GM19043 (cell line): ENCODE measurements around the gene CNKSR2.

Experiments used
- ATAC-seq: cut with Tn5 transposase; IDR thresholded peaks from one replicate; pipeline ENCODE4 v1.9.1; 2021; ENCODE audit warnings: low read depth; ENCODE audit not compliant: unreplicated experiment

The CNKSR2 gene

GRCh38 chrX:21662761-21663160 is 288.5 kb downstream of the CNKSR2 start:
- no peak for ATAC-seq

GRCh38 chrX:21666252-21666651 is 292.0 kb downstream of the CNKSR2 start:
- no peak for ATAC-seq

GRCh38 chrX:21666679-21667078 is 292.5 kb downstream of the CNKSR2 start:
- ATAC-seq: no peak

GRCh38 chrX:21674430-21675186 is 300.4 kb downstream of the CNKSR2 start:
- ATAC-seq: no peak

DNA sequence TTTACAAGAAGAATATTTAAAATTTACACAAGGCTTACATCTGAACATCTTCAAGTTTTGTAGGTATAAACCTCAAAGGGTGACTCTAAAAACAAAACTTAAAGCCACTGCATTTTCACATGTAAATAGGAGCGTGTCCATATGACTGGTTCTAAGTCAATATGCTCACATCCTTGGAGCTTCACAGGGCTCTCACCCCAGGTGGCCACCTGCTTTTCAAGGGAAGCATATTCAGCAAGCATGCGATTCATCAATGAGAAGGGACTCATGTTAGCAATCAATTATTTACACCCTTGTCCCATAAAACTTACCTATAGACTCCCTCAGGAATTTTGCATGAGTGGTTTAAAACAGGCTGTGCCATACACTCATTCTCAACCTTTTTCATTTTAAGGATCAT is 301.7 kb downstream of the CNKSR2 start:
- no peak for ATAC-seq

- ATAC-seq: no peak
Measured at GRCh38 chrX:21678048-21678612, 303.9 kb downstream of the CNKSR2 start.

DNA sequence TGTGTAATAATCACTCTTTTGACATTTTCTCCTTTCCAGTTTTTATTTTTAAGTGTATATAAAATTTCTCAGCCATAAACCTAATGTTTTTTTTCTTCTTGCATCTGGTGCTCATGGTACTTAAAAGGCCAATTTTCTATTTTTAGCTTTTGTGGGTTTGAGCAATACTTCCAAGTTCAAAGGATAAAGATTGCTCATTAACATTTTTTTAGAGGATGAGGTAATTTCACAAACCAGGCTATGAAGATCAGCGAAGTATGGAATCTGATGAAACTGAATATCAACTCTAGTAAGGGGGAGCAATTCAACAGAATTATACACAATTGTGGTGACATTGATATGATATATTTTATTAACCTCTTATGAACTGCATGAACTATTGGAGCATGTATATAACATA is 309.7 kb downstream of the CNKSR2 start:
- ATAC-seq: no peak

DNA sequence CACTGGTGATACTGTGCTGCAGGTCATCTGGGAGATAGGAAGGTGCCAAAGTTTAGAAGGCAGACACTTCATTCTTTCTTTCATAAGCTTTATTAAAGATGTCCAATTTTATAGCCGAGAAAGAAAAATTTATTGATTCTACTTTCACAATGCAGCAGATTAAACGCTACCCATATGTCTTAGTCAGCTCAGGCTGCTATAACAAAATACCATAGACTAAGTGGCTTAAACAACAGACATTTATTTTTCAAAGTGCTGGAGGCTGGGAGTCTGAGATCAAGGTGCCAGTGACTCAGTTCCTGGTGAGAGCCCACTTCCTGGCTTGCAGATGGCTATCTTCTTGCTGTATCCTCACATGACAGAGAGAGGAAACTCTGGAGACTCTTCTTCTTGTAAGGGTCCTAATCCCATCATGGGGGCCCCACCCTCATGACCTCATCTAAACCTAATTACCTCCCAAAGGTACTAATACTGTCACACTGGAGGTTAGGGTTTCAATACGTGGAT is 317.3 kb downstream of the CNKSR2 start:
- no peak for ATAC-seq

DNA sequence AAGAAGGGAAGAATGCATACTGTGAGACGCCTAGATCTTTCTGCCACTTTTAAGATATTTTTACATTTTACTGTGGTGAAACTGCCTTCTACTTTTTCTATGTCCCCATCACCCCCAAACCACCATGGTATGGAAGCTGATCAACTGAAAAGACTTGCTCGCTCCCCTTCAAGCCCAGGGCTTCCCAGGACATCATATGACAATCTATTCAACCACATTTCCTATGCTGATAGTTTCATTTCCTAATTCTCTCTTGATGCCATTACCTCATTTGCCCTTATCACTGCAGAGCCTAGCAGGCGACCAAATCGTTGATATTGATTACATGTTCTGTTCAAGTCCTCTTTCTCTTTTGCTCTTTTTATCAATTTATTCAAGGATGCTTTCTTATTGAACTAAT is 324.1 kb downstream of the CNKSR2 start:
- ATAC-seq: no peak

DNA sequence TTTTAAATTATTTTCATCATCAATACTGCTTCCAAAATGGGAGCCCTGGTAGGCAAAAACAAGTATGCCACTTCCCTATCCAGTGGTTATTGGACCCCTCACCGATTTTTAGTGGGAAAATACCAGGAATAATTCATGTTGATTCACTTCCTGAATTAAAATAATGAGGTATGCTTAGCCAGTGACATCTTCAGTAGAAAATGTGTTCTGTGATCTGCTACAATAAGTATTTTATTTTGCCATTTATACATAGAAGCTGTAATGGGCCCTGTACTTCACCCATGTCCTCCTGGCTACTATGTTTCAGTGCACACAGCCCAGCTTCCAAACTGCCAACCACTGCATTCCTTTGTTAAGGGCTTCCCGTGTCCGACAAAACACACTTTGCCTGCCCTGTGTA is 324.9 kb downstream of the CNKSR2 start:
- no peak for ATAC-seq

- no peak for ATAC-seq
Measured at GRCh38 chrX:21700275-21700674, 326.1 kb downstream of the CNKSR2 start.

DNA sequence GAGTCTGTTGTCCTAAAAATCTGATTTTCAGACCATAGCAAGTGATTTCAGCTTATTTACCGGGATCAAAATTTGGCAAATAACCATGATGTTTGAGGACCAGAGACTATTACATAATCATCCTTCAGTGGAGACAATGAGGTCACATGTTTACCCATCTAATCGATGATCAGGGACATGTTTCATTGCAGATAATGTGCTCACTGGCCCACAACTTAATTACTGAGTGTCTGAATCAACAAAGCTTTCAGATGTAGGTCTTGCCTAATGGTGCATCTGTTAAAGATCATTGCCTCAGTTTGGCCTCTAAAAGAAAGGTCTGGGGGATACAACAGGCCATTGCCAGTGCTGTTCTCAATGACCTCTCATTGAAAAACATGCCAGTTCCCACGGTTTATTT is 326.7 kb downstream of the CNKSR2 start:
- ATAC-seq: no peak

DNA sequence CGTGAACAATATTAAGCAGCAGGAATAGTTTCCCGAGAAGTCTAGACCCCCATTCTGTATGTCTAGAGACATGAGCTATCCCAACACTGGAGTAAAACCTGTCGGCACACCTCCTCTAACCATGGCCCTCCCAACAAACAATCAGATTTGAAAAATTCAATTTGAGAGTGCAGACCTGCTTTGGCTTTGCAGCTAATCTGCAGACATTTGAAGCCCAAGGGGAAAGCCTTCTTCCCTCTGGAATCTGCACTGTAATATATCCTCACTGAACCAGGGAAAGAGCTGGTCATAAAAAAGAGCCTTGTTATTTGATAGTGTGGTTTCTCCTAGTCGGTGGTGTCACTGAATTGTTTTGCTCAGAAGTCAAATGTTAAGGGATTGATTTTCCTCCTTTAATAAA is 328.5 kb downstream of the CNKSR2 start:
- no peak for ATAC-seq
